ENCODE data around the gene NPSR1.
"Not testable (repeated sequence)": the region's sequence is repeated elsewhere in the genome, so short reads cannot be mapped to it uniquely, and the experiment has no call there.

NPSR1 gene

GRCh38 chr7:34870041-34870440 lies 212.0 kb downstream of the NPSR1 start:
- not testable (repeated sequence) for DNase-seq (ENCODE audit: low read depth in 2 of 2)

- not testable (repeated sequence) for DNase-seq (ENCODE audit: low read depth in 2 of 2)
Observed at GRCh38 chr7:34874329-34874728, 216.3 kb downstream of the NPSR1 start.

DNA sequence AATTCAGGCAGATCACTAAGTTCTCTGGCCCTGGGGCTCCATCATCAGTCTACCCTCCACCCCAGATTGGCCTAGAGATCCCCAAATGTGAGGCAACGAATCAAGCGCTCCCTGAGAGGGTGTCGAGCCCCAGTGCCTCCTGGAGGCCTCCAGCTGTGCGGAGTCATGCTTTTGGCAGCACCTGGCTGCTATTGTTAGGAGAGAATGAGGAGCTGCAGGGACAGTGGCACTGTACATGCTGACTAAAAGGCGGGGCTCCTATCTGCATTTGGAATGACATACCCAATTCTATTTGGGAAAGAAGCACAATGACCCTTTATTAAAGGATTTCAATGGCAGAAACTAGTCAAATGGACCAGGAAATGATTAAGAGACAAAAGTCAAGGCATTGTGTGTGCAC lies 217.5 kb downstream of the NPSR1 start:
- DNase-seq (ENCODE audit: low read depth in 2 of 2): no peak

DNA sequence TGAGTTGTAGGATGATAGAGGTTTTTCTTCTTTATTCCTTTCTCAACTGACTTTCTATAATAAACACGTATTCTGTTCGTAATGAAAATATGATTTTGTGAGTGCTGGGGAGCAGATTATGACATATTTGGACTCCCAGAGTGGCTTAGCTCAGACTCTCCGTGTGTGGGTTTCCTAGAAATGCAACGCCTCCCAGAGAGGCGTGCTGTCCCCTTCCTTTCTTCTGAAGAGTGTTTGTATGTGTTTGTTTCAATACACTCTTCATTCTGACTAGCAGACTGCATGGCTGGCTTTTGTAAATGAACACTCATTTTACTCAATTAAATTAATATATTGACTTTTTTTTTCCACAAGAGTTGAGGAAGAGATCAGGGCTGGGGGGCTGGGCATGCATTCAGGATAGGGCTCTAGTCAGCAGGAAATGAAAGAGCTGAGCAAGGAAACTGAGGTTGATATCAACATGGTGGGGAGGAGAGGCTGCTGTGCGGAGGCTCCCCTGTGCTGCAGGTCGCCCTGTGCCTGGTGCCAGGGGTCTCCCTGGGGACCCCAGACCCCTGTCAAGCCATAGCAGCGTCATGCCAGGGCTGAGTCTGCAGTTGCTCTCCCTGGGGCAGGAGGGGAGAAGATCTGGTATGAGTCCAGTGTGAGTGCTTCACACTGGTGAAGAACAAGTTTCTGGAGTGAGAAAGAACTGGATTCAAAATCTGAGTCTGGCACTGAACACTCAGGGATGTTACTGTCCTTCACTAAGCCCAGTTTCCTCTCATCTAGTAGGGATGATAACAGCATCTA lies 221.1 kb downstream of the NPSR1 start:
- not testable (repeated sequence) for DNase-seq (ENCODE audit: low read depth in 2 of 2)

- no peak for DNase-seq (ENCODE audit: low read depth in 2 of 2)
Observed at GRCh38 chr7:34879871-34880270, 221.9 kb downstream of the NPSR1 start.

DNA sequence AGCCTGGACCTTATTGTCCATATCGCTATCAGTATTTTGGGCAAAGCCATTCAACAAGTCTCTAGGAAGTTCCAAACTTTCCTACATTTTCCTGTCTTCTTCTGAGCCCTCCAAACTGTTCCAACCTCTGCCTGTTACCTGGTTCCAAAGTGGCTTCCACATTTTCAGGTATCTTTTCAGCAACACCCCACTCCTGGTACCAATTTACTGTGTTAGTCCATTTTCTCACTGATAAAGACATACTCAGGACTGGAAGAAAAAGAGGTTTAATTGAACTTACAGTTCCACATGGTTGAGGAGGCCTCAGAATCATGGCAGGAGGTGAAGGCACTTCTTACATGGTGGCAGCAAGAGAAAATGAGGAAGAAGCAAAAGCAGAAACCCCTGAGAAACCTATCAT lies 225.8 kb downstream of the NPSR1 start:
- not testable (repeated sequence) for DNase-seq (ENCODE audit: low read depth in 2 of 2)

- no peak for DNase-seq (ENCODE audit: low read depth in 2 of 2)
Observed at GRCh38 chr7:34886856-34887255, 228.8 kb downstream of the NPSR1 start.

DNA sequence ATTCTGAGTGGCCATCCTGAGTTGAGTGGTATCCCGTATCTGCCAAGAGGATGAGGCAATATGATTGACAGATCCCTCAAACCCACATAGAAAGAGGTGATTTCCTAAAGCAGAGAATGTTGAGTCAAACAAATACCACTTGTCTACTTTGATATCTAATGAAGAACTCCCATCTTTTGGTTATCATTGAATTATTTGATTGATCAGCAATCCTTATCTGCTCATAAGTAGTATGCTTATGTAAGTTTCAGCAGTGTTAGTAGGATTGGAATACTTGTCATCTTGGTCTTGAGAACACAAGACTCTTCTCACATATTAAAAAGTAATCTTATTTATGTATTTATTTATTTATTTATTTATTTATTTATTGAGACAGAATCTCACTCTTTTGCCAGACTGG lies 231.9 kb downstream of the NPSR1 start:
- DNase-seq (ENCODE audit: low read depth in 2 of 2): no peak

DNA sequence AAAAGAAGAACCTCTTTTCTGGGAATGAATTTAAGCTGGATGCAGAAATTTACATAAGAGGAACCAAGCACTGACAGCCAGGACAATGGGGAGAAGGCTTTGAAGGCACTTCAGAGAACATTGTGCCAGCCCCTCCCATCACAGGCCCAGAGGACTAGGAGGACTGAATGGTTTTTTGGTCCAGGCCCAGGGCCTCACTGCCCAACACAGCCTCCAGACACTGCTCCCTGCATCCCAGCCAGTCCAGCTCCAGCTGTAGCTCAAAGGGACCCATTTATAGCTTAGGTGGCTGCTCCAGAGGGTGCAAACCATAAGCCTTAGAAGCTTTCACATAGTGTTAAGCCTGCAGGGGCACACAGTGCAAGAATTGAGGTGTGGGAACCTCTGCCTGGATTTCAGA lies 237.2 kb downstream of the NPSR1 start:
- DNase-seq (ENCODE audit: low read depth in 2 of 2): no peak

Data from stimulated activated CD8-positive, alpha-beta memory T cell treated with anti-CD3 and anti-CD28 coated beads, Interleukin-7, amount 100 ng/mL, for 4 hours (primary cell).